ENCODE data around the gene OPRL1.

- TF ChIP-seq EP300 (IDR thresholded peaks at IDR 0.05; ENCODE audit: borderline replicate concordance in 1 of 2, low read depth in 1 of 2, low read length in 1 of 2) (no peak), ZBTB33 (IDR thresholded peaks at IDR 0.05; ENCODE audit: borderline replicate concordance, low read depth) (no peak), IRF3 (IDR thresholded peaks at IDR 0.05; ENCODE audit: low read depth, low read length) (no peak), TAF1 (IDR thresholded peaks at IDR 0.05; ENCODE audit: borderline replicate concordance, low read depth, low read length) (no peak), CTCF (IDR thresholded peaks at IDR 0.05) (no peak), NFIC (IDR thresholded peaks at IDR 0.05; ENCODE audit: borderline replicate concordance) (no peak), GABPA (IDR thresholded peaks at IDR 0.05; ENCODE audit: low read depth) (no peak), YY1 (IDR thresholded peaks at IDR 0.05; ENCODE audit: low read depth) (no peak), EZH2phosphoT487 (IDR thresholded peaks at IDR 0.05; ENCODE audit: borderline replicate concordance, low read depth) (no peak), RAD21 (IDR thresholded peaks at IDR 0.05; ENCODE audit: low read length) (no peak), NRF1 (IDR thresholded peaks at IDR 0.05; ENCODE audit: low read depth, low read length) (no peak)
These were observed 1.9 kb upstream of the OPRL1 start for GRCh38 chr20:64077876-64078551.
